WTC11 (cell line): ENCODE results near the gene TIAM2.

ENCODE experiments used
- JUN ChIP-seq: sonication (generic); formaldehyde crosslinking; IDR thresholded peaks from 2 replicates; pipeline ENCODE4 v1.8.0; 2023; ENCODE audit warnings: mild to moderate bottlenecking, missing genetic modification reagents
- NR2C2 ChIP-seq: sonication (generic); formaldehyde crosslinking; IDR thresholded peaks from 2 replicates; pipeline ENCODE4 v1.8.0; 2022; ENCODE audit warnings: mild to moderate bottlenecking, missing genetic modification reagents
- NR3C1 ChIP-seq: sonication (generic); formaldehyde crosslinking; conservative IDR thresholded peaks from 2 replicates; pipeline ENCODE4 v1.8.1; 2023; ENCODE audit warnings: low read depth, mild to moderate bottlenecking, missing genetic modification reagents
- SMAD3 ChIP-seq: sonication (generic); formaldehyde crosslinking; IDR thresholded peaks from 2 replicates; pipeline ENCODE4 v1.8.0; 2022; ENCODE audit warnings: missing genetic modification reagents, mild to moderate bottlenecking, borderline replicate concordance
- SP1 ChIP-seq: sonication (generic); formaldehyde crosslinking; conservative IDR thresholded peaks from 2 replicates; pipeline ENCODE4 v1.8.1; 2022; ENCODE audit warnings: missing genetic modification reagents
- ZBTB21 ChIP-seq: sonication (generic); formaldehyde crosslinking; IDR thresholded peaks from 2 replicates; pipeline ENCODE4 v1.8.1; 2023; ENCODE audit warnings: mild to moderate bottlenecking, missing genetic modification reagents, borderline replicate concordance
- TF ChIP-seq, protein P1 (sequence below): fragments of 200-600 bp; IDR thresholded peaks from 2 replicates; pipeline ENCODE4 v1.8.0; 2022; ENCODE audit warnings: antibody characterized with exemption
- TF ChIP-seq, protein P2 (sequence below): fragments of 250-450 bp; sonication (Bioruptor Pico); IDR thresholded peaks from 2 replicates; pipeline ENCODE4 v1.9.0; 2021; ENCODE audit warnings: mild to moderate bottlenecking, borderline replicate concordance

DNA sequence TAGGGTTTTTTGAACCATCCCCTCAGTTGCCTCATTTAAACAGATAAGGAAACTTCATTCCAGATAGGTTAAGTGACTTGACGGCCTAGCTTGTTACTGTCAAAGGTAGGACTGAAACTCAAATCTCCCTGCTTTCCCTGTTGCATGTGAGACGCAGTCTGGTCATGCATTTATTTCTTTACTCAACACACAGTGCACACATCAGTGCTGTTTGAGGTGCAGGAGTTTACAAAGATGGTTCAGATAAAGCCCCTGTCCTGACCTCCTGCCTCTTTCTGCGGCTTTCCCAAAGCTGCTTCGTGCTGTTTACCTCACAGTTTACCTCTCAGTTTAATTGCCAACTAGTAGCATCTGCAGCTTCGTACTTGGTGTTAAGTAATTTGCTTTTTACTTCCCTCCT, 26.6 kb downstream of the TIAM2 start:
- TF ChIP-seq SP1 (CRISPR knock-in tag), result no peak
- TF ChIP-seq JUN (CRISPR knock-in tag), result no peak
- TF ChIP-seq, protein P1, sequence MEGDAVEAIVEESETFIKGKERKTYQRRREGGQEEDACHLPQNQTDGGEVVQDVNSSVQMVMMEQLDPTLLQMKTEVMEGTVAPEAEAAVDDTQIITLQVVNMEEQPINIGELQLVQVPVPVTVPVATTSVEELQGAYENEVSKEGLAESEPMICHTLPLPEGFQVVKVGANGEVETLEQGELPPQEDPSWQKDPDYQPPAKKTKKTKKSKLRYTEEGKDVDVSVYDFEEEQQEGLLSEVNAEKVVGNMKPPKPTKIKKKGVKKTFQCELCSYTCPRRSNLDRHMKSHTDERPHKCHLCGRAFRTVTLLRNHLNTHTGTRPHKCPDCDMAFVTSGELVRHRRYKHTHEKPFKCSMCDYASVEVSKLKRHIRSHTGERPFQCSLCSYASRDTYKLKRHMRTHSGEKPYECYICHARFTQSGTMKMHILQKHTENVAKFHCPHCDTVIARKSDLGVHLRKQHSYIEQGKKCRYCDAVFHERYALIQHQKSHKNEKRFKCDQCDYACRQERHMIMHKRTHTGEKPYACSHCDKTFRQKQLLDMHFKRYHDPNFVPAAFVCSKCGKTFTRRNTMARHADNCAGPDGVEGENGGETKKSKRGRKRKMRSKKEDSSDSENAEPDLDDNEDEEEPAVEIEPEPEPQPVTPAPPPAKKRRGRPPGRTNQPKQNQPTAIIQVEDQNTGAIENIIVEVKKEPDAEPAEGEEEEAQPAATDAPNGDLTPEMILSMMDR, result no peak
- TF ChIP-seq SMAD3 (CRISPR knock-in tag), result no peak
- no peak for TF ChIP-seq ZBTB21
- TF ChIP-seq NR2C2 (CRISPR knock-in tag), result no peak
- no peak for TF ChIP-seq NR3C1 (CRISPR knock-in tag)
- TF ChIP-seq, protein P2, sequence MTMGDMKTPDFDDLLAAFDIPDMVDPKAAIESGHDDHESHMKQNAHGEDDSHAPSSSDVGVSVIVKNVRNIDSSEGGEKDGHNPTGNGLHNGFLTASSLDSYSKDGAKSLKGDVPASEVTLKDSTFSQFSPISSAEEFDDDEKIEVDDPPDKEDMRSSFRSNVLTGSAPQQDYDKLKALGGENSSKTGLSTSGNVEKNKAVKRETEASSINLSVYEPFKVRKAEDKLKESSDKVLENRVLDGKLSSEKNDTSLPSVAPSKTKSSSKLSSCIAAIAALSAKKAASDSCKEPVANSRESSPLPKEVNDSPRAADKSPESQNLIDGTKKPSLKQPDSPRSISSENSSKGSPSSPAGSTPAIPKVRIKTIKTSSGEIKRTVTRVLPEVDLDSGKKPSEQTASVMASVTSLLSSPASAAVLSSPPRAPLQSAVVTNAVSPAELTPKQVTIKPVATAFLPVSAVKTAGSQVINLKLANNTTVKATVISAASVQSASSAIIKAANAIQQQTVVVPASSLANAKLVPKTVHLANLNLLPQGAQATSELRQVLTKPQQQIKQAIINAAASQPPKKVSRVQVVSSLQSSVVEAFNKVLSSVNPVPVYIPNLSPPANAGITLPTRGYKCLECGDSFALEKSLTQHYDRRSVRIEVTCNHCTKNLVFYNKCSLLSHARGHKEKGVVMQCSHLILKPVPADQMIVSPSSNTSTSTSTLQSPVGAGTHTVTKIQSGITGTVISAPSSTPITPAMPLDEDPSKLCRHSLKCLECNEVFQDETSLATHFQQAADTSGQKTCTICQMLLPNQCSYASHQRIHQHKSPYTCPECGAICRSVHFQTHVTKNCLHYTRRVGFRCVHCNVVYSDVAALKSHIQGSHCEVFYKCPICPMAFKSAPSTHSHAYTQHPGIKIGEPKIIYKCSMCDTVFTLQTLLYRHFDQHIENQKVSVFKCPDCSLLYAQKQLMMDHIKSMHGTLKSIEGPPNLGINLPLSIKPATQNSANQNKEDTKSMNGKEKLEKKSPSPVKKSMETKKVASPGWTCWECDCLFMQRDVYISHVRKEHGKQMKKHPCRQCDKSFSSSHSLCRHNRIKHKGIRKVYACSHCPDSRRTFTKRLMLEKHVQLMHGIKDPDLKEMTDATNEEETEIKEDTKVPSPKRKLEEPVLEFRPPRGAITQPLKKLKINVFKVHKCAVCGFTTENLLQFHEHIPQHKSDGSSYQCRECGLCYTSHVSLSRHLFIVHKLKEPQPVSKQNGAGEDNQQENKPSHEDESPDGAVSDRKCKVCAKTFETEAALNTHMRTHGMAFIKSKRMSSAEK (CRISPR knock-in tag), result no peak
